NCI-H82 (cell line): ENCODE data around the gene ACTR2.
A peak's percentile ranks its signal among the peaks of the same experiment; 100 is the strongest.
"Not testable (repeated sequence)": the region's sequence is repeated elsewhere in the genome, so short reads cannot be mapped to it uniquely, and the experiment has no call there.

Experiments
- DNase-seq: peaks from one replicate; lab custom pipeline; 2025; lab: John Stamatoyannopoulos, UW

Gene ACTR2

GRCh38 chr2:65228263-65228750 lies 676 bp downstream of the ACTR2 start:
- peak; percentile 69 for DNase-seq

GRCh38 chr2:65231121-65231520 lies 3.5 kb downstream of the ACTR2 start:
- DNase-seq, result no peak

- no peak for DNase-seq
Observed at GRCh38 chr2:65231892-65232477, 4.4 kb downstream of the ACTR2 start.

GRCh38 chr2:65232636-65233035 lies 5.0 kb downstream of the ACTR2 start:
- no peak for DNase-seq

- no peak for DNase-seq
Observed at GRCh38 chr2:65240657-65241056, 13.0 kb downstream of the ACTR2 start.

DNA sequence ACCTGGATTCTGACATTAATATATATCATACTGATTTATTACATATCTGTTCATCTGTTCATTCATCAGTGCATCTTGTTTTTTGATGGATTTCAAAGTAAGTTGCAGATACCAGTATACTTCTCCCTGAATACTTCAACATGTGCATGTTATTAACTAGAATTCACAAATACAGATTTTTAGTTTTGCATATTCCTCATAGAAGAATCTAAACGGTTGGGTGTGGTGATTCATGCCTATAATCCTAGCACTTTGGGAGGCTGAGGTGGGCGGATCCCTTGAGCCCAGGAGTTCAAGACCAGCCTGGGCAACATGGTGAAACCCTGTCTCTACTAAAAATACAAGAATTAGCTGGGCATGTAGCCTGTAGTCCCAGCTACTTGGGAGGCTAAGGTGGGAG lies 16.8 kb downstream of the ACTR2 start:
- DNase-seq, result not testable (repeated sequence)

- DNase-seq, result no peak
Observed at GRCh38 chr2:65252640-65253039, 25.0 kb downstream of the ACTR2 start.

DNA sequence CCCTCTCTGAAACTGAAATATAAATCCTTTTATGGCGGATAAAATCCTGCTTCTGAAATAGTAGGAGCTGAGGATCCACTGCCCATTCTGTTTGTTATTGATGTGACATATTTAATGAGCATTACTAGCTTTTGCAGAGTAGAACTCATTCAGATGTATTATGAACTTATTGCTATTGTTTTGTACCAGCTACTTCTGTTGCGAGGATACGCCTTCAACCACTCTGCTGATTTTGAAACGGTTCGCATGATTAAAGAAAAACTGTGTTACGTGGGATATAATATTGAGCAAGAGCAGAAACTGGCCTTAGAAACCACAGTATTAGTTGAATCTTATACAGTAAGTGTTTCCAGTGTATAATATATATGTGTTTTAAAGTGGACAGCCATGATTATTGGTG lies 27.7 kb downstream of the ACTR2 start:
- DNase-seq, result no peak

GRCh38 chr2:65256054-65256453 lies 28.4 kb downstream of the ACTR2 start:
- peak; percentile 12 for DNase-seq

- not testable (repeated sequence) for DNase-seq
Observed at GRCh38 chr2:65257866-65258265, 30.2 kb downstream of the ACTR2 start.

DNA sequence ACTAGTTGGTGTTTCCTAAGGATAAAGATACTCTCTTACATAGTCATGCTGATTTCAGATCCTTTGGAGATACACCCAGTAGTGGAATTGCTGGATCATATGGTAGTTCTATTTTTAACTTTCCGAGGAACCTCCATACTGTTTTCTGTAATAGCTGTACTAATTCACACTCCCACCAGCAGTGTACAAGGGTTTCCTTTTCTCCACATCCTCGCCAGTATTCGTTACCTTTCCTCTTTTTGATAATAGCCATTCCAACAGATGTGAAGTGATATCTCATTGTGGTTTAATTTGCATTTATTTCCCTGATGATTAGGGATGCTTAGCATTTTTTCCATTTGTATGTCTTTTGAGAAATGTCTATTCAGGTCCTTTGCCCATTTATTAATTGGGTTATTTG lies 34.0 kb downstream of the ACTR2 start:
- no peak for DNase-seq

DNA sequence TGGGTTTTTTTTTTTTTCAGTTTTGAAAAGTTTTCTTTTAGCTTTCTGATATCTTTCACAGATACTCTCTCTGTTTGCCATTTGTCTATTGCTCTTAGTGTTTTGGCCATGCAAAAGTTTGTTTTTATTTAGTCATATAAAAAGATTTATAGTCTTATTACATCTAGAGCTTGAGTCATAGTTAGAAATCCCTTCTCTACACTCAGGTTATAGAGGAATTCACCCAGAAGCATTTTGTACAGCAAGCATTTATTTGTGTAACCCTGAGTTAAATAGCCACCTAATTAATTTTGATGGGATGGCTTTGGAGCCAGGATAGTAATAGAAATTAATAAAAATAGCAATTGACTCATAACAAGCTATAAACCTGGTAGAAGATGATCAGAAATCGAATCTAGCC lies 35.6 kb downstream of the ACTR2 start:
- no peak for DNase-seq

GRCh38 chr2:65263986-65264385 lies 36.4 kb downstream of the ACTR2 start:
- no peak for DNase-seq

DNA sequence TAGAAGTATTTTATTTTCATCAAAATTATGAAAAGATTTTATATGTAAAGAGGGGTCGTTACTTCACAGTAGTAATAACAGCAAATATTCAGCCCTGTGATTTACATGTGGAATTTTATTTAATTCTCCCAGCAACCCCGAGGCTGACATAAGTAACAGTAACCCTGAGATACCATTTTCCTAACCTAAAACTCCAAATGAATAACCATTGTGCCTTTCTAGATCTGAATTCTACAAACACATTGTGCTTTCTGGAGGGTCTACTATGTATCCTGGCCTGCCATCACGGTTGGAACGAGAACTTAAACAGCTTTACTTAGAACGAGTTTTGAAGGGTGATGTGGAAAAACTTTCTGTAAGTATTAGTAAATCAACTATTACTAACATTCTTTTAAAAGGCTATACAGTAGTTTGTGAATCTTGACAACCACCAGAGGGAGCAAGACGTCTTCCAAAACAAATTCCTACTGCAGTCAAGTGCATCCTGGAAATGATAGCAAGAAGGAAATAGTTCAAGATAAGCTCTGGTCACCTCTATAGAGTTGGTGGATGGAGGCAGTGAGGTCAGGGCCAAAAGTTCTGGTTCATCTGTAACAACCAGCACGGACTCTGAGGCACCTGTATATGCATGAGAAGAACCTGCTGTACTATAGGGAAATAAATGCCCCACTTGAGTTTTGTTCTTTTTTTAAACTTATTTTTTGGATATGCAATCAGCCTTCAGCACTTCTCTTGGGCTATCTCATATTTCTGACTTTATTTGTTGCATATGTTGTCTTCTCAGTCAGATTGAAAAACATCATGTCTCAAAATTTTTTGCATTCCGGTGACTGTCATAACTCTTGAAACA lies 37.4 kb downstream of the ACTR2 start:
- DNase-seq, result peak; percentile 79

GRCh38 chr2:65265671-65266045 lies 38.0 kb downstream of the ACTR2 start:
- DNase-seq, result peak; percentile 77

- DNase-seq, result no peak
Observed at GRCh38 chr2:65267008-65267407, 39.4 kb downstream of the ACTR2 start.

DNA sequence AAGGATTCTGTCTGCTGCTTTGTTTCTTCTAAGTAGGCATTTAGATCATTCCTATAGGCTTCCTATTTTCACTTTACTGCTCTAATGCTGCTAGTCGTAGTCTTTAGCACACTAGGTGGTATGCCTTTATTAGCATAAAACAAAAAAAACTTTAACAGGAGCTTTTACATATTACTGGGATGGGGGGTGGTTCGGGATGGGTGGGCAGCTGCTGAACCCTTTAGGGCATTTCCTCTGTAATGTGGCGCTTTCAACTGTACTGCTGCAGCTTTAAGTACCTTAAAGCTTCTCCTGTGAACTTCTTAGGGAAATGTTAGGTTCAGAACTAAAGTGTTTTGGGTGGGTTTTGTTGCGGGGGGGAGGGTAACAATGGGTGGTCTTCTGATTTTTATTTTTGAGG lies 41.3 kb downstream of the ACTR2 start:
- DNase-seq, result no peak

GRCh38 chr2:65273344-65273743 lies 45.7 kb downstream of the ACTR2 start:
- no peak for DNase-seq

DNA sequence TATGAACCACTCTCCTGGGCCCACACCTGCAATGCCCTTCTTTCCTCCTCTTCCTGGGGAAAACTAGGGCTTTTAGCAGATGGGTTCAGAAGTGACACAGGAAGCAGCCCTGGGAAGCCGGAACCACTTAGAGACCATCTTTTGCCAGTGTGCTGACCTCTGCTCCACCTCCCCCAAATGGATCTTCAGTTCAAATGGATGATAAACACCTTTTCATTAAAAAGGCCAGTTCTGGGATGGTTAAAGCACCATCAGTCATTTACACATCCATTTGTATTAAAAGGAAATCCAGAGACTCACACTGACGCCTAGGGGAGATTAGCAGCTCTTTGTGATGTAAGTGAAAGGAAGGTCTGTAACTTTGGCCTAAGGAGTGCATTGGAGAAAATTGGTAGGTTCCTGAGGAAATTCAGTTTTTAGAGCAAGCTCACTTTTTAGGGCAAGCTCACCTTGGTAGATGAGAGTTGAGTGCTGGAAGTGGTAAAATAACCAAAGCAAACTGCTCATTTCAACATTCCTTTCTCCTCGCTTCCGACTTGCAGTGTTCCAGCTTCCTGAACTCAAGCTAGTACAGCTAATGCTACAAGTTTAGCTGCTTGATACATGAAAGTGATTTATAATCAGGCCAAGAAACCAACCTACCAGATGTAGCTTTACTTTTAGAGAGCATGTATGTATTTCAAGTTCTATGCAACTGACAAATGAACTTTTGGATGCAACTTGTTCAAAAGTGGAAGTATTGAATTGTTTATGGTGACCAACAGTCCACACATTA lies 47.7 kb downstream of the ACTR2 start:
- no peak for DNase-seq

DNA sequence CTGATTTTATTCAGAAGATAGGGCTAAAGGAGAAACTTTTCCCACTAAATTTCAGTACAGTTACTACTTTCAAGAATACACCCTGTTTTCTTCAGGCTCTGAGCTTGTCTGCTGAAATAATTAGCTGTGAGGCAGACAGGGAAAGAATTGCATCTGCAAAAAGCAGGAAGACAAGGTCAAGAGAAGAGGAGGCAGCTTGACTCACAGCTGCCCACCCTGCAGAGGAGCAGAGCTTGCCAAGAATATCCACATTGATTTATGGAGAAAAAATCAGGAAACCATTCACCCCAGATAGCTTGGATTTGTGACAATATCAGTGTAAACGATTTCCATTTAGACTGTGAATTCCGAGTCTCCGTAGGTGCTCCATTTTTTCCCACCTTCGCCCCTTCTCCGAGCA lies 49.0 kb downstream of the ACTR2 start:
- no peak for DNase-seq

- no peak for DNase-seq
Observed at GRCh38 chr2:65277118-65277517, 49.5 kb downstream of the ACTR2 start.

- no peak for DNase-seq
Observed at GRCh38 chr2:65277791-65278483, 50.3 kb downstream of the ACTR2 start.
